ENCODE measurements around the gene UBE2B.

- no peak for TF ChIP-seq POLR2A (IDR thresholded peaks at IDR 0.05)
- no peak for TF ChIP-seq CTCF (IDR thresholded peaks at IDR 0.05)
- TF ChIP-seq POLR2AphosphoS5 (IDR thresholded peaks at IDR 0.05), result no peak
Measured at GRCh38 chr5:134426361-134426760, 55.0 kb downstream of the UBE2B start.

Data from stomach (tissue), 4 donors.